Measurements from ENCODE around the gene CYB561D2. TPM values are rescaled to one million over a fixed set of nuclear protein-coding genes. Genes with fewer than 3 reads are reported as not detected.

The CYB561D2 gene
- total and polyA plus RNA-seq, 9 of the 15 experiments (the other 6 are each of a cell fraction or from before 2014, with no cell fraction given): 4.2 to 16.6 (median 9.4) TPM

DNA sequence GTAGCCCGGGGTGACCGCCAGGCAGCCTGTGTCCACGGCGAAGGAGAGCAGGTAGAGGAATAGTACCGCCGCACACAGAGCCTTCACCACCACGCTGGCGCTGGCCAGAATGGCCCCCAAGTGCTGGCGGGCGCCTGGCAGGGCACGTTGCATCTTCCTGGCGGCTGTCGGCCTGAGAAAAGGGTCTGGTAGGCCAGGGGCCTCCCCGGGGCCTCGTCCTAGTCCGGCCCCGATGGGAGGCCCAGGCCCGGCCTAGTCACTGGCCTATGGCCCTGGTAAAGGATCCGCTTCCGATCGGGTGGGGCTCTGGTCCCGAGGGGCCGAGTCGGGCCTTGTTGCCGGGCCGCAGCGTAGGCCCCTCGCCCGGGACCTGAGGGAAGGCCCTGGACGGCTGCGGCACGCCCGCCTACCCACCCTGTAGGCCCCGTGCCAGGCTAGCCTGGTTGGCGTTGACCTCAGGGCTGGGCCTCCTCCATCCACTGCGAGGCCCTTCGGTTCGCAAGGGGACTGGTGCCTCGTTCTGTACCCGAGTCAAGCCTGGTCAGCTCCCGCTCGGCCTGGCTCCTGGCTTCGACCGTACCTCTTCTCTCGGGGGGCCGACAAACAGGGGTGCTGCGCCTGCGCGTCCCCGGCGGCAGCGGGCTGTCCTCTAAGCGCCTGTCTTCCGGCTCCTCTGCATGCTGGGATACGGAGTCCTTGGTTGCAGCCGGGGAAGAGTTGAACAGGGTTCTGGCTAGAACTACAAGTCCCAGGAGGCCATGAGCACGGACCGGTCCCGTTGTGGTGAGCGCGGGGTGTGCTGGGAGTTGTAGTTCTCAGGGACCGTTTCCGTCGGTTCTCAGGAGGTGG lies 8.5 kb downstream of the CYB561D2 start, which contains the start of gene TMEM115 (continued):
- TF ChIP-seq CTCFL (IDR thresholded peaks at IDR 0.05; ENCODE audit: borderline replicate concordance, insufficient read depth, low read depth, low read length, poor library complexity, severe bottlenecking) (no peak), MLX (CRISPR knock-in tag; conservative IDR thresholded peaks at IDR 0.05) (no peak), TCF7 (IDR thresholded peaks at IDR 0.05; ENCODE audit: borderline replicate concordance) (no peak), SMAD2 (IDR thresholded peaks at IDR 0.05; ENCODE audit: low read depth, low read length) (peak; percentile 89; the same call in 1 of the 2 replicates), TARDBP (IDR thresholded peaks at IDR 0.05) (no peak), MTA3 (IDR thresholded peaks at IDR 0.05; ENCODE audit: borderline replicate concordance) (peak; percentile 69; the same call in 1 of the 2 replicates), ZNF24 (IDR thresholded peaks at IDR 0.05) (no peak), MEIS2 (IDR thresholded peaks at IDR 0.05; ENCODE audit: partially characterized antibody) (peak; percentile 67), STAT5B (CRISPR knock-in tag; IDR thresholded peaks at IDR 0.05) (no peak), TEAD4 (IDR thresholded peaks at IDR 0.05; ENCODE audit: low read length) (no peak), TEAD4 (CRISPR knock-in tag; IDR thresholded peaks at IDR 0.05; ENCODE audit: borderline replicate concordance) (no peak), HDGF (IDR thresholded peaks at IDR 0.05) (no peak), KDM1A (IDR thresholded peaks at IDR 0.05) (no peak), ZNF134 (CRISPR knock-in tag; conservative IDR thresholded peaks at IDR 0.05) (0 out of 2 replicates have a peak, but pooled peaks have one; percentile 21), MEF2A (IDR thresholded peaks at IDR 0.05; ENCODE audit: control insufficient read depth, low read depth, low read length) (no peak), SIN3A (IDR thresholded peaks at IDR 0.05; ENCODE audit: borderline replicate concordance in 2 of 2, control insufficient read depth in 1 of 2, low read depth in 2 of 2, low read length in 2 of 2) (no peak), CCAR2 (IDR thresholded peaks at IDR 0.05; ENCODE audit: low read depth, low read length) (no peak), ZNF644 (tag; IDR thresholded peaks at IDR 0.05; ENCODE audit: low read depth) (peak; percentile 97), SLC30A9 (CRISPR knock-in tag; IDR thresholded peaks at IDR 0.05) (no peak), PYGO2 (tag; IDR thresholded peaks at IDR 0.05) (no peak)
- TF ChIP-seq, protein P1, sequence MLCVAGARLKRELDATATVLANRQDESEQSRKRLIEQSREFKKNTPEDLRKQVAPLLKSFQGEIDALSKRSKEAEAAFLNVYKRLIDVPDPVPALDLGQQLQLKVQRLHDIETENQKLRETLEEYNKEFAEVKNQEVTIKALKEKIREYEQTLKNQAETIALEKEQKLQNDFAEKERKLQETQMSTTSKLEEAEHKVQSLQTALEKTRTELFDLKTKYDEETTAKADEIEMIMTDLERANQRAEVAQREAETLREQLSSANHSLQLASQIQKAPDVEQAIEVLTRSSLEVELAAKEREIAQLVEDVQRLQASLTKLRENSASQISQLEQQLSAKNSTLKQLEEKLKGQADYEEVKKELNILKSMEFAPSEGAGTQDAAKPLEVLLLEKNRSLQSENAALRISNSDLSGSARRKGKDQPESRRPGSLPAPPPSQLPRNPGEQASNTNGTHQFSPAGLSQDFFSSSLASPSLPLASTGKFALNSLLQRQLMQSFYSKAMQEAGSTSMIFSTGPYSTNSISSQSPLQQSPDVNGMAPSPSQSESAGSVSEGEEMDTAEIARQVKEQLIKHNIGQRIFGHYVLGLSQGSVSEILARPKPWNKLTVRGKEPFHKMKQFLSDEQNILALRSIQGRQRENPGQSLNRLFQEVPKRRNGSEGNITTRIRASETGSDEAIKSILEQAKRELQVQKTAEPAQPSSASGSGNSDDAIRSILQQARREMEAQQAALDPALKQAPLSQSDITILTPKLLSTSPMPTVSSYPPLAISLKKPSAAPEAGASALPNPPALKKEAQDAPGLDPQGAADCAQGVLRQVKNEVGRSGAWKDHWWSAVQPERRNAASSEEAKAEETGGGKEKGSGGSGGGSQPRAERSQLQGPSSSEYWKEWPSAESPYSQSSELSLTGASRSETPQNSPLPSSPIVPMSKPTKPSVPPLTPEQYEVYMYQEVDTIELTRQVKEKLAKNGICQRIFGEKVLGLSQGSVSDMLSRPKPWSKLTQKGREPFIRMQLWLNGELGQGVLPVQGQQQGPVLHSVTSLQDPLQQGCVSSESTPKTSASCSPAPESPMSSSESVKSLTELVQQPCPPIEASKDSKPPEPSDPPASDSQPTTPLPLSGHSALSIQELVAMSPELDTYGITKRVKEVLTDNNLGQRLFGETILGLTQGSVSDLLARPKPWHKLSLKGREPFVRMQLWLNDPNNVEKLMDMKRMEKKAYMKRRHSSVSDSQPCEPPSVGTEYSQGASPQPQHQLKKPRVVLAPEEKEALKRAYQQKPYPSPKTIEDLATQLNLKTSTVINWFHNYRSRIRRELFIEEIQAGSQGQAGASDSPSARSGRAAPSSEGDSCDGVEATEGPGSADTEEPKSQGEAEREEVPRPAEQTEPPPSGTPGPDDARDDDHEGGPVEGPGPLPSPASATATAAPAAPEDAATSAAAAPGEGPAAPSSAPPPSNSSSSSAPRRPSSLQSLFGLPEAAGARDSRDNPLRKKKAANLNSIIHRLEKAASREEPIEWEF (CRISPR knock-in tag; IDR thresholded peaks at IDR 0.05): no peak
